CD4-positive, alpha-beta T cell treated with Interleukin-2 at 100 ng/mL for 4 hours (primary cell): ENCODE measurements around the gene TRIL.

Experiments used
- DNase-seq: peaks from one replicate; pipeline ENCODE4 v3.0.0-alpha.2; 2020; ENCODE audit warnings: low spot score

The TRIL gene

DNA sequence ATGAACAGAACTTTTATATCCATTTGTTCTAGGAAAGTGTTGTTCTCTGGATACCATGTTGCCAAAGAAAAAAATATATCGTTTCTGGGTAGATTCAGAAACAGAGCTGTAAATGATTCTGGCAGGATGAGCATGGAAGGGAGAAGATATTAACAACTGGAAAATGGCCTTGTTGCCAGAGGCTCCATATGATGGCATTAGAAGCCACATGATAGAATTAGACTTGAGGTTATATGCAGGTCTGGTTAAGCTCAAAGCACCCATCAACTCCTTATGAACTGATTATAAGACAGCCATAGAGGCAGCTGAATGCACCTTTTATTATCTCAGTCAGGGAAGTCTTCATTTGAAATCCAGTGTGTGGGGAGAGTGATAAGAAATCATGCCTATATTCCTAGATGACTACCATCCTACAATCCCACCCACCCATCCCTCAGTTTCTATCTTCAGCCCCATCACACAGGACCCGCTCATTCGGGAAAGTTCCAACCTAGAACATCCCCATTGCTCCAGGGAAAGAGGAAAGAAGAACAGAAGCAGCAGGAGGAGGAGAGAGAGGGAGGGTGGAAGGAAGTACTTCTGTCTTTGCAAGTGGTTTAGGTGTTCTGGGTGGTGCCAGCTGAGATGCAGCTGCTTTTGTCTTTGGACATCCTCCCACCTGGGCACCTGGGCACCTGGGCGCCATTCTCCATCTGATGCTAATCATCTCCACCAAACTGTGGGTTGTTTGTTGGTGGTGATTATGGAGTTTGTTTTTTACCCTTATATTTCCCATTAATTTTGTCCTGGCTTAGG lies 25.5 kb upstream of the TRIL start:
- no peak for DNase-seq

DNA sequence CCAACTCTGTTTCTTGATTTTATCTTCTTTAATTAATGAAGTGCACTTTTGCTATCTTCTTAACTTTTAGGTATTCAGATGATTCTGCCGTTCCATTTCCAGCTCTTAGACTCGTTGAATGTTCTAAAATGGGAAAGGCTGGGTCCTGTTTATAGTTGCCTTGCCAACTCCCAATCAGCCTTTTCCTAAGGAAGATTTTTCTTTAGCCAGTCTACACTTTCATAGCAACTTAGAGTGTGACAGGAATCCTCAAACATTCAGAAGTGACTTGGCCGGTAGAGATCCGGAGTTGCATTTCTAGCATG lies 23.0 kb upstream of the TRIL start:
- DNase-seq = no peak

DNA sequence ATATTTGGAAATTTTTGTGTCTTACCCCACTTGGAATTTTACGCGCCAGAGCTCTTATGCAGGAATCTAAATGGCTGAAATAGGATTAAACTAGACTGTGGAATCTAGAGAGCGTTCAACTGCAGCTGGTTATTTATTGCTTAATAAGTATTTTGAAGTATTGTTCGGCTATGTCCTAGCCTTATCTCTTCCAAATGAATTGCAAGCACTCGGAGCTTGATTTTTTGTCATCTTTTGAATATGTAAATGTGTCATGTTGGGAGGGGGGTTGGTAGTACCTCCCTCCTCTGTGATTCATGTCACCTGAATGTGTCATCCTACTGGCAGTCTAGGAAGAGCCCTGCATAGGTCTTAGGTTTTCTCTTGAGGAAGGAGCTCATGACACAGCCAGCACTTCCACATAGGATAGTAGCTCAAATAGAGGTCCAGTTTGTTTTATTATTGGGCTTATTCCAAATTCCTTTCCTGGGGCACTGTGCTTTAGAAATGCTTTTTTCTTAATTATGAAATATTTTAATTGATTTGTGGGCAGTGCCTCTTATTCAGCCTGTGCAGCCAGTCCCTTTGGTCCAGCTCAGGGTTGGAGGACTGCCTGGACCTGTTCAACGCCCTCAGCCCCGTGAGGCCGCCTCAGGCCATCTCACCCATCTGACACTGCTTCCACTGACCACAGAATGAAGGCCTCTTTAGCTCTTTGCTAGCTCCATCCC lies 22.5 kb upstream of the TRIL start:
- no peak for DNase-seq

DNA sequence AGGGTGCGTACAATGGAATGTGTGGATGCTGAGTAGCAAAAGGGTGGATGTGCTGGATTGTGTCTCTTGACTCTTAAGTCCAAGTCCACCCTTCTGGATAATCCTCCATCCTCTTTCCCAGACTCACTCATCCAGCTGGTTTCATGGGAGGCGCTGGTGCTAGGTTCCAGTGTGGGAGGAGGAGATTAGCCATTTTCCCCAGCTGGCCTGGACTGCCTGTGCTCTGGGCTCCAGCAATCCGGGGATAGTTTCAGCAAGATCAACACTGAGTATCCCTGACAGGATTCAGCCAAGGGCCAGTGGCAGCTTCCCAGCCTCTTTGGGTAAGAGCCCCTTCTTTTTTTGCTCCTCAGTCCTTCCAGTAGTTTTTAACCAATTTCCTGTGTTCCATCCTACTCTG lies 21.6 kb upstream of the TRIL start:
- no peak for DNase-seq

DNA sequence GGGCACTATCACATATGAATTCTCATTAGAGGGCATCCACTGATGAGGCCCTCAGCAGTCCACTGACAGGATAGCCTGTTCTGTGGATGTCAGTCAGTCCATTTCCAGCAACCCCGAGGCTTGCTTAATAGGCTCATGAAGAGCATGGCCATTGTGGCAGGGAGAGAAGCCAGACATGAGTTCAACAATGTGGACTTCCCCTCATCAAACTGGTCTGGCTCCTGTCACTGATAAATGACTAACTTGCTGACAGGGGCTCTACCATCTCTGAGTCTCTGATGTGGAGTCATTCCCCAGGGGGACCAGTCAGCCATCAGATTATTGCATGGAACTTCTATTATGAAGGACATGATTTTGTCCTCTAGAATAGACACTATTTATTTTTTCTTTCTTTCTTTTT lies 19.8 kb upstream of the TRIL start:
- DNase-seq = no peak

DNA sequence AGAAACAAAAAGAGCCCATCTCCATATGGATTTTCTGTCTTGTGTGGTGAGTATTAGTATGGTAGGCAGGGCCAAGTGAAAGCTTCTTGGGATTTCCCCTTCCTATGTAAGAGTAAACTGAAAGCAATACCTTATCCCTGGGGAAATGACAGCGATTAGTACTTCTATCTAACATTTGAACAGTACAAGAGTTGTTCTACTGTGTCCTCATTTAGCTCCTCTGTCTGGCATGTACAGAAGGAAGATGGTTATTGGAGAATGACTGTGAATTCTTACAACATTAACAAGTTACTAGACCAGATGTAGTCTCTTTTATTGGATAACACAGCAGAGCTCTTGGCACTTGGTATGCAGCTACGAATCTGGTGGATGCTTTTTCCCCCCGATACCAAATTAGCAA lies 17.9 kb upstream of the TRIL start:
- no peak for DNase-seq

DNA sequence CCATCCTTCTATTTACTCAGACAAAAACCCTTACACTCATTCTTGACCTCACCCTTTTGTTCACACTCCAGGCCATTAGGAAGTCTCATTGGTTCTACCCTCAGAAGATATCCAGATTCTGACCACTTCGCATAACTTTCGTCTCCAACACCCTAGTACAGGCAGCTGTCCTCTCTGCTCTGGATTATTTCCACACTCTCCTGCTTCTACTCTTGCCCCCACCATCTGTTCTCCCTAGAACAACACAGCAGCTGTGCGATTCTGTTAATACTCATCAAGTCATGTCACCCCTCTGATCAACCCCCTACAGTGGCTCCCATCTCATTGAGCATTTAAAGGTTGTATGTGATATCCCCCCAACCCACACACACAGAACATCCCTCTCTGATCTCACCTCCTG lies 15.5 kb upstream of the TRIL start:
- no peak for DNase-seq

DNA sequence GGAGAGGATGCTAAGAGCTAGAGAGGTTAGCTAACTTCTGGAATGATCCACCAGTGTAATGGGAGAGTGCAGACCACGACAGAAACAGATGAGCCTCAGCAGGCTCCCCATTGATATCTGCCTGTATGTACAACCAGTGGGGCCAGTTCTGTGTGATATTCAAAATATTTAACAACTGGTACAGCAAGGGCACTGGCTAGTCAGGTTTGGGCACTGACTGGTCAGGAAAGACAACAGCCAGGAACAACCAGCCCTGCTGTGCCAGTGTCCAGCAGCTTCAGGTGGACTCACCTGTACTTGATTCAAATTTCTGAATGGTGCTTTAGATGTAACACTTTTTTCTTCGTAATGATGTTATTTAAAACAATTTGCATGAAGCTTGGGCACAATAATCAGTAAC lies 5.9 kb upstream of the TRIL start:
- DNase-seq = no peak

DNA sequence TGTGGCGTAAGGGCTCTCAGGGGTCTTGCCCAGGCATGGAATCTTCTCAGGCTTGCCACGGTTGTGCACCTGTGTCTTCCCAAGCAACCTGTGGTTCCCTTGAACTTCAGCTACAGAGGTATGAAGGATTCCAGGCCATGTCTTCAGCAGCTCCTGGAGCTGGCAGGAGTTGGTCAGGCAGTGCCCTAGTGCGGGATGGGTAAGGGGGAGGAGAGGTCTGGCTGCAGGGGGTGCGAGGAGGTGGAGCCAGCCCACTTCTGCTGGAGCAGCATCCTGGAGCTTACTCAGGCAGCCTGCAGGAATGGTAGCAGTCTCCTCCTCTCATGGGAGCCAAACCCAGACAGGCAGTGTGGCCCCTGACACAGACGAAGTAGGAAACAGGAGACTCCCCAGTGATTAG lies 3.8 kb upstream of the TRIL start:
- no peak for DNase-seq

DNA sequence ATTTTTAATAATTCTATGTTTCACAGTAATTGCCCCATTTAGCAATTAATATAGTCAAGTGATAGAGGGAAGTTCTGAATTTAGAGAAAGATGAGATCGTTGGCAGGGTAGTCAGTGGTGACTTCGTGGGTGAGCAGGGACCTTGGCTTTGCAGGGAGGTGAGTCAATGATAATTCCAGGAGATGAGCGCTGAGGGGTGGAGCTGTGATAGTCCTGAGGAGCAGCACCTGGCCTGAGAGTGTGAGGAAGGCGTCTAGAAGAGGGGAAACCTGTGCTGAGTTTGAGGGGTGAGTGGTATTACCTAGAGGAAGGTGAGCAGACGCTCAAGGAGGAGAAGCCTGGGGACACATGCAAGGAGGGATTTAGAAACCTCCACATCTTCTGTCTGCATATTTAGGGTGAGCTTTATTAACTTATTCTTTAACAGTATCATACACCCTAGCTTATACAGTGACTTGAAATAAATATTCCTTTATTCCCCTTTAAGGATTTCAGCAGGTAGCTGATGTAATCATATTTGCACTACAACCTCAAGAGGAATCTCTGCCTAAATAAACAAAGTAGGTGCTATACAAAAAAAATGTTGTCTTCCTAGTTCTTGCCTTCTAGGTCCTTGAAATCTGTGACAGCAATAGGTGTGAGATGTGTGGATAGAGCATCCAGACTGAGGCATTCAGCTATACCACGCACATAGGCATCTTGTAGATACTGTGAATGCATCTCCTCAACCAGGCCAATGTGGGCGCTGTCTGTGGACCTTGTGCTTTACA lies 2.1 kb upstream of the TRIL start:
- DNase-seq = no peak

DNA sequence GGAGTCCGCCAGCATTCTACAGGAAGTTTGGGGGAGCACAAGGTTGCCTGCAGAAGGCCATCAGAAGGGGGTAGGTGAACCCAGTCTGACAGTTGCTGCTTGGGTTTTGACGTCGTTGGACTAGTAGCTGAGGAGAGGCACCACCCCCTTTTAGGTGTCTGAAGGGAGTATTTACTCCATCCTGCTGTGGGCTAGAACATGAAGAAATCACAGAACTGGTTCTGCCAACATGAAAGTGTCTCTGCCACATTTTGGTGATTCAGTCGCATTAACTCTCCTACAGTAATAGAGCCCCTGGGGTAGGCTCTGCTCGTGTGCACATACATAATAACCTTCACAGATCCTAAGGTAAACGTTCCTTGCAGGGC lies 834 bp upstream of the TRIL start:
- DNase-seq = no peak

DNA sequence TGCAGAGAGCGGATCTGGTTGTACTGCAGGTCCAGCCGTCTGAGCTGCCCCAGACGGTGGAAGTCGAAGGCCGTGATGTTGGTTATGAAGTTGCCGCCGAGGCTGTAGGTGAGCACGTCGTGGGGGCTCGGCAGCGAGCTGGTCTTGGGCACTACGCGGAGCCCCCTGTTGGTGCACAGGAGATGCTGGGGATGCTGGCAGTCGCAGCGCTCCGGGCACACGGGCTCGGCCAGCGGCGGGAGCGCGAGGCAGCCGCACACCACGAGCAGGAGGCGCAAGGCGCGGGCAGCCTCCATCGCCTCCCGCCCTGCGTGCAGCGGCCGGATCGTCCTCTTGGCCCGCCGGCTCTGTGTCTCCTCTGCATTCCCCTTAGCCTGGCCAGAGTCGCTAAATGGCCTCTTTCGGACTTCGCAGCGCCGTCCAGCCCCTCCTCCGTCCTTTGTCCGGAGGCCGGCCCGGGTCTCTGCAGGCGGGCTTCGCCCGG lies 337 bp downstream of the TRIL start:
- DNase-seq = no peak

DNA sequence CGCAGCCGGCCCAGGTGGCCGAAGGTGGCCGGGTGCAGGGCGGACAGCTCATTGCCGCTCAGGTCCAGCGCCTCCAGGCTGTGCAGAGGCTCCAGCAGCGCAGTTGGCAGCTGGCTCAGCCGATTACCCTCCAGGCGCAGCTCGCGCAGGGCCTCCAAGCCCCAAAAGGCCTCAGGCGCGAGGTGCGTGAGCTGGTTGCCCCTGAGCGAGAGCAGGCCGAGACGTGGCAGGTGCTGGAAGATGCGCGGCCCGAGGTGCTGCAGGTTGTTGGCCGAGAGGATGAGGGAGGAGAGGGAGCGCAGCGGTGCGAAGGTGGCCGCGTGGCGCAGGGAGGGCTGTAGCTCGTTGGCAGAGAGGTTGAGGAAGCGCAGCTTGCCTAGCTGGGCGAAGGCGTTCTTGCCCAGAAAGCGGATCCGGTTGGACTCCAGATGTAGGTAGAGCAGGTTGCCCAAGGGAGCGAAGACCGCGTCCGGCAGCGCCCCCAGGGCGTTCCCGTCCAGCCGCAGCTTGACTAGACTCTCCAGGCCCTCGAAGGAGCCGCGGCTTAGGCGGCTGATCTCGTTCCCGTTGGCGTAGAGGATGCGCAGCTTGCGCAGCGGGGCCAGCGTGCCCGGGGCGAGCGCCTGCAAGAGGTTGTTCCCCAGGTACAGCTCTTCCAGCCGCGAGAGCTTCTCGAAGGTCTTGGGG lies 923 bp downstream of the TRIL start:
- DNase-seq = no peak

DNA sequence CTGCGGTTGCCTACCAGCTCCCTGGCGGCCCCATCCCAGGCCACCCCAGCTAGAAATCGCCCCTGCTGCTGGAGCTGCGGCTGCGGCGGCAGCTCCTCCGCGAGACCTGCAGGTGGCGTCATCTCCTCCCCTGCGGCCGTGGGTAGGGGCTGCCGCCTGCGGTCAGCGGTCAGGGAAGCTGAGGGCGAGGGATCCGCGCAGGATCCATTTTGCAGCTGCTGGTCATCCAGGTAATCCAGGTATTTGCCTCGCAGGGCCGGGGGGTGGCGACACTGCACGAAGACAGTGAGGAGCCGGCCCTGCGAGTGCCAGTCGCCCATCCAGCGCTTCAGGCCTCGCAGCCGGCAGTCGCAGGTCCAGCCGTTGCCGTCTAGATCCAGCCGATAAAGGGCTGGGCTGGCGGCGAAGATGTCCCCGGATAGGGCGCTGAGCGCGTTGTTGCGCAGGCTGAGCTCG lies 1.5 kb downstream of the TRIL start:
- DNase-seq = no peak

DNA sequence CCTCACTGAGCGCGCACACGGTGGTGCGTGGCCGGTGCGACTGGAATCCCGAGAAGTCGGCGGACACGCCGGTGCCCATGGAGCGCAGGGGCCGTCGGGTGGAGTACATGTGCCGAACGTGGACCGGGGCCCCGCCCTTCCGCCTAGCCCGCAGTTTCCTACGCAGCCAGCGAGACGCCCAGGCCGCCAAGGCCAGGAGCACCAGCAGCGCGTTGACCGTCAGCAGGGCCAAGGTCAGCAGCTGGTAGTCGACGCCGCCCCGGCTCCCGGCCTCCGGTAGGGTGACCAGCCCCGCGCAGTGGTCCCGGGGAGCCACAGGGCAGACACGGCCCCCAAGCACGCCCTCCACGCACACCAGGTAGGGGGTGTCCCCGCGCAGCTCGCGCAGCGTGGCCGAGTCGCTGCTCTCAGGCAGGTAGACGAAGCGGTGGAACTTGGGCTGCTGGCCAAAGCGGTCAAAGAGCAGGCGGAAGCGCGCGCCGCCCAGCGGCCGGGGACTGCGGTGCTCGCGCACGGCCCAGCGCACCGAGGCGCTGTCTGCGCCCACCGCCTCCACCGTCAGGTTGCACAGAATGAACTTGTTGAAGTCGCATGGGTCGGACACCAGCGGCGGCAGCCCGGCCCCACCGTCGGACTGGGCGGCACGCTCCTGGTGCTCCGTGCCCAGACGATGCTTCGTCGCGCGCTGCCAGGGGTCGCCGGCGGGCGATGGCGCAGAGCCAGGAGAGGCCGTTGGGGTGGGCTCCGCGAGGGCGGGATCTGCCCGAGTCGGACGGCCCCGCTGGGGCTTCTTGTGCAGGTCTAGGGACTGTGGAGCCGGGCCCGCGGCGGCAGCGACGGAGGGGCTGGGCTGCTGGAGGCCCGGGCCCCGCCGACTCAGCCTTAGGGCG lies 2.2 kb downstream of the TRIL start:
- no peak for DNase-seq

DNA sequence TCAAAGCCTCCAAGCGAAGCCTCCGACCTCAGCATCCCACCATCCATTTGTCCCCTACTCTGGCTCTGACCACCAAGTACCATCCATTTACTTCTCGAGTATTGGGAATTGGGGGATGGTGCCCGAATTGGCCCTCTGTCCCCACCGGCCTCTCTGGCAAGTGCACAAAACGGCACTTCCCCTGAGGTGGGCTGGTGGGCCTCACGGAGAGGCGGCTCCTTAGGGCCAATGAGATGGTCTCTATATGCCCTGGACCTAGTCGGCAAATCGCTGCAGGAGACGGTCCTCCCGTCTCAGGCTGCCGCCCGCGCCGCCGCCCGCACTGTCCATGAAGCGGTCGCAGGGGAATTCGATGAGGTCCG lies 2.8 kb downstream of the TRIL start:
- DNase-seq = no peak

DNA sequence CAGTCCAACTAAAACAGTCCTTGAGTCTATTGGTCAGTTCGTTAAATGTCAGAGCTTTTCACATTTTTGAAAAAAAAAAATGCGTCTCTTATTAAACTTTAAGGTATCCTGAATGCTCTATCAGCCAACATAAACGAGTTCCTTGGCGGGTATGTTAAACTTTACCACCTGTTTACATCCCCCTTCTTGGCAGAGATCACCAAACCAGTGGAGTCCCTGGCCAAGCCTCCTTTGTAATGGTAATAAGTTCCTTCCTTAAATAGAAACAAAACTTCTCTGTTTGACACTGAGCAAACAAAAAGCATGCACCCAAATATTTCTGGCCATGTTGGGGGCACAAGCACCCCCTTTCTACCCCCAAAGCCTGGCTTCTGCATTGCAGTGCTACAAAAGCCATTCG lies 3.2 kb downstream of the TRIL start:
- DNase-seq = no peak

DNA sequence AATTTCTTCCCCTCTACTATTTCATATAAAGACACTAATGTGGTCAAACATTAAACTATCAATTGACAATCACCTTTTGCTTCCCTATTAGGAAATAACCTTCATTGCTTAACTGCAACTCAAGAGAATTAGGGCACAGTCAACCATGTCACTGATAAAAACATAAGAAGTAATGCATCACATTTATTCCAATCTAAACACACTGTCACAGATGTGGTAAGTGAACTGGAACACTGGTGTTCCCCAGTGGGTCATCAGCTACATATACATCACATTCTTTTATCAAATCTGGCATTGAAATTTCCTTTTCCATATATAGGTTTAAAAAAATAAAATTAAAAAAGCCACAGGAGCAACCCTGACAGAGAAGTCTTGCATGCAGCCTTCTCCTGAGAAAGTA lies 3.7 kb downstream of the TRIL start:
- DNase-seq = no peak

DNA sequence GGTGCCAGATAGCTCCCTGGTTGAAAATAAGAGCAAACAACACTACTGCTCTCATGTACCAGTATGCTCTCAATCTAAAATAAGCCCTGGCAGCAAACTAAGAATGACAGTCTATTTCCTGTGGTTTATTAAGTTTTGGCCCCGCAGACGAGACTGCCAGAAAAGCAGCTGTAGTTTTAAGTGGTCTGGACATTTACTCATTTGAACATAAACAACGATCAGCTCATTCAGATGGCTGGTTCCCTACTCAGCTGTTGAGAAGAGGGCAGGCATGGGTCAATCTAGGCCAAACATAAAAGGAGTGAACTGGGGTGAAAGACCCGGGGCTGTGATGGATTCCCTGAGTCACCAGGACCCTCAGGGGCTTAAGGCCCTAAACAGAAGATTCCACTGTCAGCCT lies 4.5 kb downstream of the TRIL start:
- no peak for DNase-seq

DNA sequence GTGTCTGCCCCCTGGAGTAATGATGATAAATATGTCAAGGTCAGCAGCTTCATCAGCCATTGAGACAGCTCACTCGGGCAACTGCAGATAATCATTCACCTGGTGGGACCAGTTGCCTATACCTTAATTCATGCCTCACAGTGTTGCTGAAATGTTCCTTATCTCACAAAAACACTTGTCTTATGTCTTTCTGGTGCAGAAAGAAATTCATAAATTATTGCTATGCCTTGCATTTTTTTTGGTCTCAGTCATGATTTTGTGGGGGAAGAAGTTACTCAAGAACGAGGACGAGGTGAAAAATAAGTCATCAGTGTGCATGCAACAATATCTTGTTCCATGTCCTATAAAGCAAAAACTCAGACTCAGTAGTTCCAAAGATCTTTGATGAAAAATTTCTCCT lies 16.0 kb downstream of the TRIL start:
- DNase-seq = no peak

DNA sequence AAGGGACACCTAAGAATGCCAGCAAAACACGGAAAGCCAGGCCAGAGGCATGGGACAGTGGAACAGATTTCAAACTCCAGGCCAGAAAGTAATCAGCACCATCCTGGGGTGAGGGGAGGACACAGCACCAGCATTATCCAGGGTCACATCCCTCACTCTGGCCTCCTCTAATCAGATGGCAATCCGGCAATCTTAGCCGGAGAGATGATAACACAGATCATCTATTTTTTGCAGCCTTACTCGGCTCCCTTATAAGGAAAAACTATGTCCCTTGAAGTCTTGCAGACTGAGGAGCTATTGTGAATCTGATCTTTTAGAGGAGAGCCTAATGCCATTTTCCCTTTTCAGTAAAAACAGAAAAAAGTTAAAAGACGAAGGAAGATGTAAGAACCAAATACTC lies 16.5 kb downstream of the TRIL start:
- no peak for DNase-seq
